ENCODE measurements around the gene MYOT. TPM values are rescaled to one million over a fixed set of nuclear protein-coding genes. Genes with fewer than 3 reads are reported as not detected.

The MYOT gene
- total and polyA plus RNA-seq, 10 of the 15 experiments (the other 5 are each of a cell fraction or from before 2014, with no cell fraction given) = 0.15 to 1.5 (median 0.53) TPM; not detected in 5

DNA sequence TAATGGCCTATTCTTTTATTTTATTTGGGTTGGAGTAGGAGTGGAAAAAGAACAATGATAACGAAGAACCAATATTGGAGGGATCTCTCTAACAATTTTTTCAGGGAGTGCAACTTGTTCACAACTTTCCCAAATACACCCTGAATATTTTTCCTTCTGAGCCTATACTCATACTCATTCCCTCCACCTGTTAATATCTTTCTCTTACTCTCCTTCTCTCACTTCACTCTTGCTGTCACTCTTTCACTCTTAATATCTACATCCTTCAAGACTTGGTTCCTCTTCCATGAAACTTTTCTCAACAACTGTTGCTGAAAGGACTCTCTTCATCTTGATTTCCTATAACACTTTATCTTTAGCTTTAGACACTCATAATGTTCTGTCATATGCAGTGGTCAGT lies 39.0 kb upstream of the MYOT start:
- Histone ChIP-seq H3K27me3 (replicated peaks in 1 of 2; ENCODE audit: control insufficient read depth in 2 of 2, insufficient read depth in 2 of 2, low read length in 1 of 2) (no peaks in the 10 kb centered on the region), H4K20me1 (ENCODE audit: control insufficient read depth, insufficient read depth) (no peaks in the 10 kb centered on the region), H3K79me2 (ENCODE audit: control insufficient read depth, insufficient read depth, low read length) (no peaks in the 10 kb centered on the region), H3K27ac (ENCODE audit: control insufficient read depth, insufficient read depth) (no peak overlapping the region), H3K9ac (ENCODE audit: control insufficient read depth, insufficient read depth, low read length) (no peak overlapping the region), H3K36me3 (ENCODE audit: control insufficient read depth in 2 of 2, insufficient read depth in 2 of 2, low read length in 1 of 2) (no peaks in the 10 kb centered on the region), H3K4me2 (ENCODE audit: control insufficient read depth, insufficient read depth) (no peak overlapping the region), H3K4me3 (no peak overlapping the region), H2AFZ (ENCODE audit: control insufficient read depth, low read depth, low read length) (no peak overlapping the region), H3K4me1 (ENCODE audit: control insufficient read depth, insufficient read depth, low read length) (no peaks in the 10 kb centered on the region), H3K9me3 (replicated peaks; ENCODE audit: control insufficient read depth, insufficient read depth, low read length) (no peaks in the 10 kb centered on the region)
- intact Hi-C loops (cut with micrococcal nuclease; ENCODE audit: unreplicated experiment) = no loop called here
- DNase-seq (ENCODE audit: low read depth, low spot score) = no peak
- in situ Hi-C loops (cut with MboI) = no loop called here
- ChIA-PET CTCF (interaction anchor here (1.0 to 1.5 kb wide), 3 partner anchors 10 to 52 kb away, joined by 3 to 6 read pairs (median 4); no protein-coding TSS in a partner anchor), POLR2A (no interaction called here), RAD21 (ENCODE audit: unreplicated experiment) (no interaction called here), SMC1A (ENCODE audit: uncharacterized antibody, unreplicated experiment) (interaction anchor here (1.4 to 1.7 kb wide), 2 partner anchors 16 to 61 kb away, joined by 3 to 4 read pairs; partner anchors contain the start of gene PKD2L2)
- no peak for FAIRE-seq
- BruUV-seq (replicated peaks) = no TSS peak
- ATAC-seq = no peak
- 93% methylated on average over 1 of the region's 1 CpG for WGBS (ENCODE audit: insufficient coverage, insufficient replicate concordance, low lambda C conversion rate, missing lambda C conversion rate)
- TF ChIP-seq SIX5 (IDR thresholded peaks at IDR 0.05; ENCODE audit: low read depth, low read length, severe bottlenecking) = no peak
- TF ChIP-seq TAF1 (IDR thresholded peaks at IDR 0.05; ENCODE audit: borderline replicate concordance, low read depth, low read length) = no peak
- TF ChIP-seq BMI1 (IDR thresholded peaks at IDR 0.05; ENCODE audit: borderline replicate concordance) = no peak
- no peak for TF ChIP-seq TBL1XR1 (IDR thresholded peaks at IDR 0.05; ENCODE audit: low read depth, low read length)
- TF ChIP-seq, protein P1, sequence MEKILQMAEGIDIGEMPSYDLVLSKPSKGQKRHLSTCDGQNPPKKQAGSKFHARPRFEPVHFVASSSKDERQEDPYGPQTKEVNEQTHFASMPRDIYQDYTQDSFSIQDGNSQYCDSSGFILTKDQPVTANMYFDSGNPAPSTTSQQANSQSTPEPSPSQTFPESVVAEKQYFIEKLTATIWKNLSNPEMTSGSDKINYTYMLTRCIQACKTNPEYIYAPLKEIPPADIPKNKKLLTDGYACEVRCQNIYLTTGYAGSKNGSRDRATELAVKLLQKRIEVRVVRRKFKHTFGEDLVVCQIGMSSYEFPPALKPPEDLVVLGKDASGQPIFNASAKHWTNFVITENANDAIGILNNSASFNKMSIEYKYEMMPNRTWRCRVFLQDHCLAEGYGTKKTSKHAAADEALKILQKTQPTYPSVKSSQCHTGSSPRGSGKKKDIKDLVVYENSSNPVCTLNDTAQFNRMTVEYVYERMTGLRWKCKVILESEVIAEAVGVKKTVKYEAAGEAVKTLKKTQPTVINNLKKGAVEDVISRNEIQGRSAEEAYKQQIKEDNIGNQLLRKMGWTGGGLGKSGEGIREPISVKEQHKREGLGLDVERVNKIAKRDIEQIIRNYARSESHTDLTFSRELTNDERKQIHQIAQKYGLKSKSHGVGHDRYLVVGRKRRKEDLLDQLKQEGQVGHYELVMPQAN (conservative IDR thresholded peaks at IDR 0.05) = no peak
- TF ChIP-seq EP300 (IDR thresholded peaks at IDR 0.05; ENCODE audit: borderline replicate concordance in 1 of 2, control insufficient read depth in 1 of 2, low read depth in 2 of 2, low read length in 2 of 2) = no peak
- TF ChIP-seq CHD1 (IDR thresholded peaks at IDR 0.05; ENCODE audit: low read depth, low read length) = no peak
- no peak for TF ChIP-seq GABPA (IDR thresholded peaks at IDR 0.05; ENCODE audit: low read depth)
- TF ChIP-seq KLF5 (IDR thresholded peaks at IDR 0.05; ENCODE audit: partially characterized antibody) = no peak
- TF ChIP-seq POU2F2 (IDR thresholded peaks at IDR 0.05; ENCODE audit: borderline replicate concordance, low read depth, low read length) = no peak
- no peak for TF ChIP-seq HCFC1 (IDR thresholded peaks at IDR 0.05; ENCODE audit: low read length)
- no peak for TF ChIP-seq NFXL1 (IDR thresholded peaks at IDR 0.05; ENCODE audit: borderline replicate concordance)
- TF ChIP-seq SP1 (IDR thresholded peaks at IDR 0.05; ENCODE audit: low read depth, low read length) = no peak
- TF ChIP-seq YY1 (IDR thresholded peaks at IDR 0.05; ENCODE audit: low read depth, low read length) = no peak
- TF ChIP-seq CEBPZ (IDR thresholded peaks at IDR 0.05; ENCODE audit: low read depth, low read length) = no peak
- no peak for TF ChIP-seq SMAD5 (IDR thresholded peaks at IDR 0.05; ENCODE audit: low read depth)
- no peak for TF ChIP-seq NRF1 (conservative IDR thresholded peaks at IDR 0.05; ENCODE audit: low read depth, low read length)
- no peak for TF ChIP-seq CHD4 (IDR thresholded peaks at IDR 0.05)
